GM19463 (cell line): ENCODE measurements around the gene DPP10.
"Not testable (repeated sequence)": the region's sequence is repeated elsewhere in the genome, so short reads cannot be mapped to it uniquely, and the experiment has no call there.

Experiments used
- ATAC-seq: cut with Tn5 transposase; IDR thresholded peaks from one replicate; pipeline ENCODE4 v1.9.1; 2021; ENCODE audit warnings: mild to moderate bottlenecking, moderate library complexity; ENCODE audit not compliant: unreplicated experiment

The DPP10 gene

GRCh38 chr2:114507744-114508143 is 65.3 kb downstream of the DPP10 start:
- no peak for ATAC-seq

- ATAC-seq: no peak
Observed at GRCh38 chr2:114515882-114516281, 73.4 kb downstream of the DPP10 start.

GRCh38 chr2:114517580-114517979 is 75.1 kb downstream of the DPP10 start:
- no peak for ATAC-seq

- ATAC-seq: no peak
Observed at GRCh38 chr2:114518738-114519137, 76.3 kb downstream of the DPP10 start.

- not testable (repeated sequence) for ATAC-seq
Observed at GRCh38 chr2:114522612-114523011, 80.2 kb downstream of the DPP10 start.

GRCh38 chr2:114525955-114526354 is 83.5 kb downstream of the DPP10 start:
- no peak for ATAC-seq

GRCh38 chr2:114526841-114527240 is 84.4 kb downstream of the DPP10 start:
- no peak for ATAC-seq

GRCh38 chr2:114527330-114527983 is 85.0 kb downstream of the DPP10 start:
- ATAC-seq: no peak

GRCh38 chr2:114534116-114535084 is 92.0 kb downstream of the DPP10 start:
- no peak for ATAC-seq

- no peak for ATAC-seq
Observed at GRCh38 chr2:114537777-114538176, 95.3 kb downstream of the DPP10 start.

- ATAC-seq: no peak
Observed at GRCh38 chr2:114542695-114543094, 100.3 kb downstream of the DPP10 start.

- ATAC-seq: no peak
Observed at GRCh38 chr2:114543236-114543766, 100.9 kb downstream of the DPP10 start.

GRCh38 chr2:114545052-114545451 is 102.6 kb downstream of the DPP10 start:
- ATAC-seq: no peak

GRCh38 chr2:114546531-114546930 is 104.1 kb downstream of the DPP10 start:
- ATAC-seq: no peak

- no peak for ATAC-seq
Observed at GRCh38 chr2:114548151-114548550, 105.7 kb downstream of the DPP10 start.

- no peak for ATAC-seq
Observed at GRCh38 chr2:114550364-114550763, 107.9 kb downstream of the DPP10 start.

- ATAC-seq: peak; percentile 41
Observed at GRCh38 chr2:114550895-114551793, 108.7 kb downstream of the DPP10 start.

- no peak for ATAC-seq
Observed at GRCh38 chr2:114553027-114553426, 110.6 kb downstream of the DPP10 start.

GRCh38 chr2:114569166-114569565 is 126.7 kb downstream of the DPP10 start:
- ATAC-seq: no peak

- no peak for ATAC-seq
Observed at GRCh38 chr2:114577657-114578056, 135.2 kb downstream of the DPP10 start.

- ATAC-seq: no peak
Observed at GRCh38 chr2:114579542-114579941, 137.1 kb downstream of the DPP10 start.
